ENCODE measurements around the gene RRP12. TPM values are rescaled to one million over a fixed set of nuclear protein-coding genes. Genes with fewer than 3 reads are reported as not detected.

Gene RRP12
- total RNA-seq, 1 donor from 2014 or later, result 42.4 TPM

DNA sequence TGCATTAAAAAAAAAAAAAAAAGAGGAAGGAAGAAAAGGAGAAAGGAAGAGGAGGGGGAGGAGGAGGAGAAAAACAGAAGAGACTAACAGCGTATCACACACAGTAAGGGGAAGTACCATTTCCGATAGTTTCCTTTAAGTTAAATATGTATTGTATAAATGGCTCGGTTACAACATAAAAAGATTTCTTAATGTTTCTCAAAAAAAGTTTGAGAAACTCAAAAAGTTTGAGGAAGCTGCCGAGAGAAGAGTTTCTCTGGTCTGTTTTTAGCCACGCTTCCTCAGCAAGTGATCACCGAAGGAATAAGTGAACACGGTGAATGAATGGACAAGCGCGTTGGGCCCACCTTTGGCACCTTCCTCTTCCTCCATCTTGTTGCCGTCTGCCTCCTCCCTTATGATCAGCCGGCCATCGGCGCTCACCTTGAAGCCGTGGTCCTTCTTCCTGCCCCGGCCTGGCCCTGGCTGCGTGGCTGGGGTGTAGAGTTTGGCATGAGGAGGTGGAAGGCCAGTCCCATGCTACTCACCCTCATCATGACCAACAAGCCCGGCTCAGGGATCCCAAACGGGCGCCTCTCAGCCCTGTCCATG is 35.3 kb downstream of the RRP12 start:
- Mint-ChIP-seq H3K27ac (no peak overlapping the region), H3K9me3 (no peaks in the 10 kb centered on the region), H3K36me3 (peaks cover 36% of the 10 kb centered on the region), H3K4me3 (no peak overlapping the region), H3K4me1 (no peaks in the 10 kb centered on the region), H3K27me3 (ENCODE audit: low read depth) (no peaks in the 10 kb centered on the region)
- no peak for TF ChIP-seq CTCF (IDR thresholded peaks at IDR 0.05; ENCODE audit: unreplicated experiment)
- no peak for DNase-seq (ENCODE audit: low spot score in 2 of 2, unreplicated experiment in 2 of 2)

DNA sequence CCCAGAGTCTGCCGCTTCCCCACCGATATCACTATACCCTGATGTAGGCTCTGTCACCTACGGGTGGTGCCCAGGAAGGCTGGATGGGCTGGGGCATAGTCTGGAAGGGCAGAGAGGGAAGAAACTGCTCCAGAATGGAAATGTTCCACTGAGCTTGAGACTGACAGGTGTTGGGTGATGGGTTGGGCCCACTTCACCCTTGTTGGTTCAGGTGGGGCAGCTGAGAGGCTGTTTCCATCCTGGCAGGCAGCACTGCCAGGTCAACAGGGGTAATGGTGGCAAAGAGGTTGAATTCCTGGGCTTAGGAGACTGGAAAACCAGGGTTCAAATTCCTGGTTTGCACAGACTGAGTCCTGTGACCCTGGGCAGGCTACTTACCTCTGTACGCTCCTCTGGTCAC is 38.1 kb downstream of the RRP12 start:
- no peak for TF ChIP-seq CTCF (IDR thresholded peaks at IDR 0.05; ENCODE audit: unreplicated experiment)
- no peaks in the 10 kb centered on the region for H3K4me1 Mint-ChIP-seq
- peaks cover 33% of the 10 kb centered on the region for H3K36me3 Mint-ChIP-seq
- no peaks in the 10 kb centered on the region for H3K9me3 Mint-ChIP-seq
- no peak overlapping the region for H3K27ac Mint-ChIP-seq
- H3K27me3 Mint-ChIP-seq (ENCODE audit: low read depth), result no peaks in the 10 kb centered on the region
- no peak overlapping the region for H3K4me3 Mint-ChIP-seq
- DNase-seq (ENCODE audit: low spot score in 2 of 2, unreplicated experiment in 2 of 2), result no peak

DNA sequence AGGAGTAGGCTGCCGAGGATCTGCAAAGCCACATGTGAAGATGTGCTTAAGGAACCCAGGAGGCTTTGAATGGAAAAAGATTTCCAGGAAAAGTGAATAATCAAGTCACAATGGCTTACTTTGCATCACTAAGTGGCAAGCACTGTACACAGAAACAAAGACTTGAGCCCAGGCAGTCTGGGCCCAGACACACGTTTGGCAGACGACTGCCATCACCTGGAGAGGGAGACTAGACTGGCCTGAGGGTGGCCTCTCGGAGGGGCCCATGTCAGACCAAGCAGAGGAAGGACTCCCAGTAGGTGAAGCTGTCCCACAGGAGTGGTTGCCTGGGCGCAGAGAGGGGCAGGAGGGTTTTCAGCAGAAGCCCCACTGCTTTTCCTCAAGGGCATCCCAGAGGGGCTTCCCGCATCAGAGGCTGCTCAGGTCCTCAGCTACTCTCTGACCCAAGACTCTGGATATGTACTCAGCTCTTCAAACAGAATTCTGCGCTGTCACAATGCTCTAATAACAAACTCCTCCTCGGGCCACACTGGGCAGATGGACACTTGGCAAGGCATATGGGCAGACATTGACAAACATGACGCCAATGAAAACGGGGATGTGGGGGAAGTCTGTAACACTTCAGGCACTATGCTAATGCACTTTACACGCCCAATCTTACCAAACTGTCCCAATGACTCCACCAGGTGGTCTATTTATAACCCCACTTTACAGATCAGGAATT is 38.7 kb downstream of the RRP12 start:
- DNase-seq (ENCODE audit: low spot score in 2 of 2, unreplicated experiment in 2 of 2), result no peak
- peaks cover 32% of the 10 kb centered on the region for H3K36me3 Mint-ChIP-seq
- no peaks in the 10 kb centered on the region for H3K9me3 Mint-ChIP-seq
- no peak overlapping the region for H3K27ac Mint-ChIP-seq
- H3K4me3 Mint-ChIP-seq, result no peak overlapping the region
- H3K27me3 Mint-ChIP-seq (ENCODE audit: low read depth), result no peaks in the 10 kb centered on the region
- no peak for TF ChIP-seq CTCF (IDR thresholded peaks at IDR 0.05; ENCODE audit: unreplicated experiment)
- no peaks in the 10 kb centered on the region for H3K4me1 Mint-ChIP-seq

- no peaks in the 10 kb centered on the region for H3K4me1 Mint-ChIP-seq
- no peaks in the 10 kb centered on the region for H3K27me3 Mint-ChIP-seq (ENCODE audit: low read depth)
- DNase-seq (ENCODE audit: low spot score in 2 of 2, unreplicated experiment in 2 of 2), result no peak
- TF ChIP-seq CTCF (IDR thresholded peaks at IDR 0.05; ENCODE audit: unreplicated experiment), result no peak
- no peak overlapping the region for H3K4me3 Mint-ChIP-seq
- H3K36me3 Mint-ChIP-seq, result peaks cover 31% of the 10 kb centered on the region
- no peak overlapping the region for H3K27ac Mint-ChIP-seq
- H3K9me3 Mint-ChIP-seq, result no peaks in the 10 kb centered on the region
These were observed 39.6 kb downstream of the RRP12 start for GRCh38 chr10:97361537-97361901.

GRCh38 chr10:97360705-97361536 is 40.2 kb downstream of the RRP12 start:
- TF ChIP-seq CTCF (IDR thresholded peaks at IDR 0.05; ENCODE audit: unreplicated experiment), result no peak
- H3K4me1 Mint-ChIP-seq, result no peaks in the 10 kb centered on the region
- H3K27me3 Mint-ChIP-seq (ENCODE audit: low read depth), result no peaks in the 10 kb centered on the region
- H3K27ac Mint-ChIP-seq, result no peak overlapping the region
- DNase-seq (ENCODE audit: low spot score in 2 of 2, unreplicated experiment in 2 of 2), result no peak
- no peaks in the 10 kb centered on the region for H3K9me3 Mint-ChIP-seq
- H3K36me3 Mint-ChIP-seq, result peaks cover 37% of the 10 kb centered on the region
- no peak overlapping the region for H3K4me3 Mint-ChIP-seq

All from mesothelial cell of epicardium (in vitro differentiated cells).